ENCODE measurements around the gene PGLYRP3. TPM values are rescaled to one million over a fixed set of nuclear protein-coding genes. Genes with fewer than 3 reads are reported as not detected.
"Not testable (repeated sequence)": the region's sequence is repeated elsewhere in the genome, so short reads cannot be mapped to it uniquely, and the experiment has no call there.

PGLYRP3 gene
- polyA plus RNA-seq, 1 donor from 2014 or later = not detected

- H3F3A ChIP-seq (ENCODE audit: insufficient read depth, low read length, poor library complexity, severe bottlenecking); H3K4me3 ChIP-seq (ENCODE audit: low read length); H3K27ac ChIP-seq (ENCODE audit: low read length); H3K4me2 ChIP-seq (ENCODE audit: low read length); H3K9me3 ChIP-seq (ENCODE audit: low read length); H2AFZ ChIP-seq (ENCODE audit: low read depth, low read length); H3K36me3 ChIP-seq (ENCODE audit: insufficient read depth, low read length); H3K9me2 ChIP-seq (ENCODE audit: insufficient read depth, low read length); H3K9ac ChIP-seq (ENCODE audit: low read length); H4K20me1 ChIP-seq (ENCODE audit: insufficient read depth); H3K27me3 ChIP-seq (ENCODE audit: insufficient read depth, low read depth, low read length); H3K79me2 ChIP-seq (replicated peaks; ENCODE audit: insufficient read depth, low read length): not testable (repeated sequence)
Measured at GRCh38 chr1:153347049-153347448, 34.3 kb upstream of the PGLYRP3 start.

DNA sequence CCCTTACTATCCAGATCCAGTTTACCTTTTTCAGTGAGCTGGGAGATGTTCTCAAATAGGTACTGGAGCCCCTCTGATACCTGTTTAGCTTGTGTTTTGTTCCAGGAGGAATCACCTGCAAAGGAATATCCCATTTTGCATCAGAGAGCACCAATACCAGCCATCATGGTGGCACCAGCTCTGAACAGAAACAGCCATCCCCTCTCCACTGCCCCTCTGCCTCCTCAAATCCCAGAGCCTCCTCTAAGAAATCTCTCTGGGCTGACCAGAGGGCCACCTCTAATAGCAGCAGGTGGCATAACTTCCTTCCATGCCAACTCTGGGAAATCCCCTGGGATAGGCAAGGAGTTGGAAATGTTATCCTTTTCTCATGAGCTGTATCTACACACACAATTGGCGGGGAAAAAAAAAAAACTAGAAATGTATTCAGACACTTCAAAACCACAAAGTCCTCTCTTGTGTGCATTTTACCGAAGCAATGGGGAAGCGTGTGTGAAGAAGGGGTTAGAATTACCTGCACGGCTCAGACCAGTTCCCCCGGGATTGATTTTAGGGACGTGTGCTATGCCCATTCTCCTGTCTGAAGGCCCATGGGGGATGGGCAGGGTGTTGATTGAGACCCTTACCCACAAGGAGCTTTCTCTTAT lies 33.4 kb upstream of the PGLYRP3 start:
- H3F3A ChIP-seq (ENCODE audit: insufficient read depth, low read length, poor library complexity, severe bottlenecking) = no peaks in the 10 kb centered on the region
- H3K4me3 ChIP-seq (ENCODE audit: low read length) = no peak overlapping the region
- no peaks in the 10 kb centered on the region for H4K20me1 ChIP-seq (ENCODE audit: insufficient read depth)
- H3K9me3 ChIP-seq (ENCODE audit: low read length) = no peaks in the 10 kb centered on the region
- H3K9me2 ChIP-seq (ENCODE audit: insufficient read depth, low read length) = no peaks in the 10 kb centered on the region
- no peak overlapping the region for H3K27ac ChIP-seq (ENCODE audit: low read length)
- H2AFZ ChIP-seq (ENCODE audit: low read depth, low read length) = no peak overlapping the region
- no peak overlapping the region for H3K4me2 ChIP-seq (ENCODE audit: low read length)
- no peaks in the 10 kb centered on the region for H3K27me3 ChIP-seq (ENCODE audit: insufficient read depth, low read depth, low read length)
- no peaks in the 10 kb centered on the region for H3K79me2 ChIP-seq (replicated peaks; ENCODE audit: insufficient read depth, low read length)
- TF ChIP-seq SMC3 (conservative IDR thresholded peaks at IDR 0.05; ENCODE audit: poor library complexity) (no peak), MXI1 (conservative IDR thresholded peaks at IDR 0.05; ENCODE audit: poor library complexity, severe bottlenecking) (no peak)
- H3K36me3 ChIP-seq (ENCODE audit: insufficient read depth, low read length) = no peaks in the 10 kb centered on the region
- no peak overlapping the region for H3K9ac ChIP-seq (ENCODE audit: low read length)

DNA sequence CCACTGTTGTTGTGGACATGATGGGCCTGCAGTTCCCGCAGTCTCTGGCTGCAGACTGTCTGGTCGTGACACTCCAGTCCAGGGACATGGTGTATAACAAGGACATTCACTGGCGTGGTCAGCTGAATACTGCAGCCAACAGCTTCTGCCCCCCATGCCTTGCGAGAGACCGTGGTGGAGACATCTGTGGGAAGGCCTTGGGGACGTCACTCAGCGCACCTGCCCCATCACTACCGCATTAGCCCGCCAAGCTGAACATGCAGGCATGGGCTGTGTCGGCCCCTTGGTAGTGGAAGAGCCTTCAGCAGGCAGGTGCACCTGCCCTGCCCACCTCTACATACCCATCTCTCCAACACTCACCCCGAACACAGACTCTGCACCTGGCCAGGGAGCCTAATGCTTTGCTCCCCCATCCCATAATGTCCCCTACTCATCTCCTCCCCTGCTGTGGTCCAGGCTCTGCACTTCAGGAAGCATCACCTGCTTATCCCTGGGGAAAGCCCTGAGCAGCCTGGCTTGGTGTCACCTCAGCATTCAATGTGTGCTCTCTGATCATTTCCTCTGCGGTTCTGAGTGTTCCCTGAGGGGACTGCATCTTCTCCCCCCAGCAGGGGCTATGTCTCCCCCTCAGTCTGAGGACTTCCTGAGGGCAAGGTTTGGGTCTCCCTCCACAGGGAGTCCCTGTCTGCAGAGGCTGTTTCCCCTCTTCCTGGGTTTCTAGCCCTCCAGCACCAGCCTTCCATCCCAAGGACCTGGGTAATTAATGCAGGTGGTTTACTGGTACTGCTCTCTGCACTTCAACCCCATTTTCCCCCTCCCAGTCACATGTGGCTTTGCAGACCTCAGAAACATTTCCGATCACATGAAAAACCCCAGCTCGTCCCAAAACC lies 32.7 kb upstream of the PGLYRP3 start:
- Histone ChIP-seq H3K27me3 (ENCODE audit: insufficient read depth, low read depth, low read length) (no peaks in the 10 kb centered on the region), H3K4me3 (ENCODE audit: low read length) (no peak overlapping the region), H3K79me2 (replicated peaks; ENCODE audit: insufficient read depth, low read length) (no peaks in the 10 kb centered on the region), H3K36me3 (ENCODE audit: insufficient read depth, low read length) (no peaks in the 10 kb centered on the region), H3K9me2 (ENCODE audit: insufficient read depth, low read length) (no peaks in the 10 kb centered on the region), H3F3A (ENCODE audit: insufficient read depth, low read length, poor library complexity, severe bottlenecking) (no peaks in the 10 kb centered on the region), H3K9ac (ENCODE audit: low read length) (no peak overlapping the region), H2AFZ (ENCODE audit: low read depth, low read length) (no peak overlapping the region), H3K9me3 (ENCODE audit: low read length) (no peaks in the 10 kb centered on the region), H3K4me2 (ENCODE audit: low read length) (no peak overlapping the region), H3K27ac (ENCODE audit: low read length) (no peak overlapping the region), H4K20me1 (ENCODE audit: insufficient read depth) (no peaks in the 10 kb centered on the region)
- no peak for TF ChIP-seq EP300 (conservative IDR thresholded peaks at IDR 0.05; ENCODE audit: poor library complexity, severe bottlenecking)
- TF ChIP-seq MXI1 (conservative IDR thresholded peaks at IDR 0.05; ENCODE audit: poor library complexity, severe bottlenecking) = no peak

DNA sequence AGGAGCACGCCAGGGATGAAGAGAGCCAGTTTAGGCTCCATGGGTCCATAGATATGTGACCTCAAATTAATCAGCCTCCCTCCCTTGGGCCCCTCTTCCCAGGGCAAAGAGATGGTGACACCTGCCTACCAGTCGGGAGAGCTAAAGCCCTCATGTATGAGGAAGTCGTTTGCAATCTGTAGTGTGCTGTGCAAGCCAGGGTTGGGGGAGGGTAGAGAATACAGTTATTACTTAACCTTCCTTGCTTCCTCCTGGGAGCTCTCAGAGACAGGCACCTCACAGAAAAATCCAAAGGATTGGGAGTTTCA lies 31.9 kb upstream of the PGLYRP3 start:
- no peak overlapping the region for H2AFZ ChIP-seq (ENCODE audit: low read depth, low read length)
- no peaks in the 10 kb centered on the region for H3K79me2 ChIP-seq (replicated peaks; ENCODE audit: insufficient read depth, low read length)
- H3K4me2 ChIP-seq (ENCODE audit: low read length) = no peak overlapping the region
- no peaks in the 10 kb centered on the region for H3K9me2 ChIP-seq (ENCODE audit: insufficient read depth, low read length)
- H3K4me3 ChIP-seq (ENCODE audit: low read length) = no peak overlapping the region
- H3F3A ChIP-seq (ENCODE audit: insufficient read depth, low read length, poor library complexity, severe bottlenecking) = no peaks in the 10 kb centered on the region
- no peaks in the 10 kb centered on the region for H3K27me3 ChIP-seq (ENCODE audit: insufficient read depth, low read depth, low read length)
- H3K9ac ChIP-seq (ENCODE audit: low read length) = no peak overlapping the region
- no peaks in the 10 kb centered on the region for H3K36me3 ChIP-seq (ENCODE audit: insufficient read depth, low read length)
- TF ChIP-seq SMC3 (conservative IDR thresholded peaks at IDR 0.05; ENCODE audit: poor library complexity) (no peak), MXI1 (conservative IDR thresholded peaks at IDR 0.05; ENCODE audit: poor library complexity, severe bottlenecking) (no peak), RAD21 (conservative IDR thresholded peaks at IDR 0.05) (no peak), EZH2 (IDR thresholded peaks at IDR 0.05; ENCODE audit: borderline replicate concordance, insufficient read depth, low read length, poor library complexity, severe bottlenecking) (no peak)
- no peak overlapping the region for H3K27ac ChIP-seq (ENCODE audit: low read length)
- no peaks in the 10 kb centered on the region for H4K20me1 ChIP-seq (ENCODE audit: insufficient read depth)
- no peaks in the 10 kb centered on the region for H3K9me3 ChIP-seq (ENCODE audit: low read length)
